Spleen (tissue), 11 donors: ENCODE measurements around the gene ODAD3. TPM values are rescaled to one million over a fixed set of nuclear protein-coding genes. Genes with fewer than 3 reads are reported as not detected.
A peak's percentile ranks its signal among the peaks of the same experiment; 100 is the strongest.

Source experiments
- DNase-seq: peaks from one replicate; pipeline ENCODE4 v3.0.0-alpha.2; 2020
- H3K27ac ChIP-seq, 8 donors: fragments of 200-600 bp; sonication (generic) in 7 of 8; 1 replicate in 4 of 8; 2 replicates in 4 of 8; pipeline versions ENCODE4 v1.5.0 to v1.8.0; 2016 to 2021; ENCODE audit warnings: inconsistent platforms in 4 of 8, mild to moderate bottlenecking in 4 of 8, moderate library complexity in 1 of 8
- H3K27me3 ChIP-seq, 7 donors: fragments of 200-600 bp; sonication (generic) in 6 of 7; replicated peaks in 1 of 7; 1 replicate in 4 of 7; 2 replicates in 3 of 7; pipeline versions ENCODE4 v1.5.0 to v1.8.0; 2016 to 2021; ENCODE audit warnings: inconsistent platforms in 3 of 7, mild to moderate bottlenecking in 1 of 7
- H3K36me3 ChIP-seq, 6 donors: fragments of 200-600 bp; sonication (generic) in 5 of 6; 1 replicate in 4 of 6; 2 replicates in 2 of 6; pipeline versions ENCODE4 v1.5.0 to v1.8.0; 2016 to 2021; ENCODE audit warnings: inconsistent platforms in 2 of 6
- H3K4me1 ChIP-seq, 6 donors: fragments of 200-600 bp; sonication (generic) in 5 of 6; 1 replicate in 3 of 6; 2 replicates in 3 of 6; pipeline versions ENCODE4 v1.5.0 to v1.8.0; 2016 to 2021; ENCODE audit warnings: inconsistent platforms in 3 of 6
- H3K4me3 ChIP-seq, 8 donors: fragments of 200-600 bp; sonication (generic) in 7 of 8; 1 replicate in 4 of 8; 2 replicates in 4 of 8; pipeline versions ENCODE4 v1.5.0 to v1.8.0; 2016 to 2021; ENCODE audit warnings: inconsistent platforms in 4 of 8, mild to moderate bottlenecking in 4 of 8, moderate library complexity in 2 of 8
- H3K9me3 ChIP-seq, 8 donors: fragments of 200-600 bp; sonication (generic) in 7 of 8; 1 replicate in 4 of 8; 2 replicates in 4 of 8; pipeline versions ENCODE4 v1.5.0 to v1.8.0; 2016 to 2021; ENCODE audit warnings: inconsistent platforms in 4 of 8
- CTCF ChIP-seq, 11 experiments: fragments of 200-600 bp in 7 of 11; fragments of 450-650 bp in 4 of 11; sonication (generic) in 4 of 11; IDR thresholded peaks in 8 of 11; conservative IDR thresholded peaks in 3 of 11; 1 replicate in 7 of 11; 2 replicates in 4 of 11; pipeline versions ENCODE4 v1.4.0 to v1.8.0; 2016 to 2021; ENCODE audit warnings: antibody characterized with exemption in 11 of 11, inconsistent platforms in 4 of 11, mild to moderate bottlenecking in 1 of 11
- POLR2A ChIP-seq, 3 donors: fragments of 450-650 bp; IDR thresholded peaks; one replicate each; pipeline ENCODE4 v1.5.1; 2017; ENCODE audit warnings: antibody characterized with exemption in 3 of 3, mild to moderate bottlenecking in 1 of 3
- POLR2AphosphoS5 ChIP-seq, 3 donors: sonication (generic); formaldehyde crosslinking; IDR thresholded peaks; one replicate each; pipeline ENCODE4 v1.5.1; 2017; ENCODE audit warnings: antibody characterized with exemption in 3 of 3
- WGBS, 5 donors: extraction: QIAGEN DNeasy Blood & Tissue Kit in 3 of 5; methylation state at CpG; one replicate each; pipeline versions ENCODE4 v1.1.5 to v1.1.7; 2013 to 2018; 5-methylcytosine and 5-hydroxymethylcytosine counted together
- intact Hi-C: fragments of 100-400 bp; cut with DNase I; formaldehyde crosslinking; loops from one replicate; pipeline ENCODE4 v1.15.0; 2023; ENCODE audit warnings: low total_unique reads
- polyA plus RNA-seq, 3 donors: library from polyadenylated mRNA; stranded (reverse); fragments of 200-250 nt; gene quantifications; one replicate each; pipeline ENCODE4 v1.2.1, GENCODE V29; 2013
- total RNA-seq, 7 donors: library from RNA; depleted of rRNA in 3 of 7; stranded (reverse); fragments of >200 nt in 3 of 7; fragmentation: NEBNext Ultra II Directional in 4 of 7; extraction: Animal tissue kit (Norgen Biotek cat#: 25700) in 4 of 7; gene quantifications; one replicate each; pipeline versions ENCODE4 v1.1.0 to v1.2.1, GENCODE V29; 2016 to 2021
- donor health status: healthy with polysubstance abuse.
- donor health status: DM: no; HTN: no; CAD: no; lungs with moderate emphysema.
- donor health status: DM: no; HTN: no; CAD: no.
- donor health status: Bipolar disorder and iron deficiency.
- donor health status: healthy.
- donor health status: DM: no; HTN: no; CAD: no.
- donor health status: DM: yes; HTN: yes; CAD: no.

ODAD3 gene
- total and polyA plus RNA-seq, 10 donors = 0.23 to 2.3 (median 1.3) TPM

- peaks cover 31 to 60% (median 42%) of the 10 kb centered on the region in 6 donors for H3K4me1 ChIP-seq
- H3K4me3 ChIP-seq = peak within 1 kb of the TSS; percentile 39 to 73 (median 60)
- DNase-seq = peak; percentile 99
- TF ChIP-seq POLR2AphosphoS5 (IDR thresholded peaks at IDR 0.05) = peak; percentile 90 to 94 (median 92)
- peak in 2 of 3 donors; percentile 25 to 49 for TF ChIP-seq POLR2A (IDR thresholded peaks at IDR 0.05)
- TF ChIP-seq CTCF (IDR thresholded peaks at IDR 0.05 in 8 of 11, conservative IDR thresholded peaks at IDR 0.05 in 3 of 11) = peak in 2 of 11 experiments; percentile 7 to 34
- H3K27me3 ChIP-seq = no peaks in the 10 kb centered on the region
- no peaks in the 10 kb centered on the region for H3K9me3 ChIP-seq
- intact Hi-C loops = no loop called here
- peaks cover 0 to 36% (median 2%) of the 10 kb centered on the region in 6 donors for H3K36me3 ChIP-seq
- WGBS, 5 donors = 0 to 1% (median 0%) methylated on average over 35 to 44 of the region's 44 CpGs
- H3K27ac ChIP-seq = peak within 1 kb of the TSS; percentile 91 to 100 (median 96)
These were observed 60.3 kb downstream of the ODAD3 start, which contains the start of gene SWSAP1 for GRCh38 chr19:11374433-11375142. Gene SWSAP1 (plus strand): TSS chr19:11374666. CDS start chr19:11374681, 15 bp downstream.

GRCh38 chr19:11373885-11374432 is 61.0 kb downstream of the ODAD3 start:
- Histone ChIP-seq H3K4me1 (peaks cover 31 to 54% (median 40%) of the 10 kb centered on the region in 6 donors), H3K9me3 (no peaks in the 10 kb centered on the region), H3K36me3 (peaks cover 0 to 40% (median 4%) of the 10 kb centered on the region in 6 donors), H3K27ac (peak overlapping the region; percentile 91 to 100 (median 96)), H3K4me3 (peak overlapping the region; percentile 39 to 73 (median 60)), H3K27me3 (no peaks in the 10 kb centered on the region)
- intact Hi-C loops = no loop called here
- 16 to 35% (median 20%) methylated on average over 11 of the region's 11 CpGs for WGBS, 5 donors
- no peak for DNase-seq
- no peak for TF ChIP-seq CTCF (IDR thresholded peaks at IDR 0.05 in 8 of 11, conservative IDR thresholded peaks at IDR 0.05 in 3 of 11)
- TF ChIP-seq POLR2AphosphoS5 (IDR thresholded peaks at IDR 0.05) = no peak
- TF ChIP-seq POLR2A (IDR thresholded peaks at IDR 0.05) = no peak

GRCh38 chr19:11373166-11373884 is 61.6 kb downstream of the ODAD3 start:
- Histone ChIP-seq H3K9me3 (no peaks in the 10 kb centered on the region), H3K4me1 (peaks cover 31 to 48% (median 38%) of the 10 kb centered on the region in 6 donors), H3K36me3 (peaks cover 0 to 40% (median 5%) of the 10 kb centered on the region in 6 donors), H3K27ac (peak overlapping the region in 3 of 8 donors; percentile 95 to 97 (median 95)), H3K4me3 (peak overlapping the region in 3 of 8 donors; percentile 57 to 72 (median 62)), H3K27me3 (no peaks in the 10 kb centered on the region)
- TF ChIP-seq CTCF (IDR thresholded peaks at IDR 0.05 in 8 of 11, conservative IDR thresholded peaks at IDR 0.05 in 3 of 11) (no peak), POLR2AphosphoS5 (IDR thresholded peaks at IDR 0.05) (no peak), POLR2A (IDR thresholded peaks at IDR 0.05) (no peak)
- intact Hi-C loops = no loop called here
- DNase-seq = no peak
- WGBS, 5 donors = 53 to 59% (median 56%) methylated on average over 10 of the region's 10 CpGs
